Stimulated activated CD8-positive, alpha-beta memory T cell treated with anti-CD3 and anti-CD28 coated beads, Interleukin-4, amount 100 ng/mL, for 48 hours (primary cell): ENCODE data around the gene IL24.
"Not testable (repeated sequence)": the region's sequence is repeated elsewhere in the genome, so short reads cannot be mapped to it uniquely, and the experiment has no call there.

ENCODE experiments used
- DNase-seq: peaks from one replicate; pipeline ENCODE4 v3.0.0-alpha.2; 2020

Gene IL24

GRCh38 chr1:206897175-206897574 lies at the start of gene IL24:
Gene IL24, plus strand, starts transcription at chr1:206897443. Its CDS starts 390 bp downstream, at chr1:206897833.
- peak; percentile 78 for DNase-seq

- no peak for DNase-seq
These were observed 49.3 kb upstream of the IL24 start for GRCh38 chr1:206847946-206848345.

- no peak for DNase-seq
These were observed 46.8 kb upstream of the IL24 start for GRCh38 chr1:206850401-206850800.

- no peak for DNase-seq
These were observed 45.8 kb upstream of the IL24 start for GRCh38 chr1:206851341-206852010.

GRCh38 chr1:206852662-206853061 lies 44.6 kb upstream of the IL24 start:
- DNase-seq, result not testable (repeated sequence)

- DNase-seq, result not testable (repeated sequence)
These were observed 43.5 kb upstream of the IL24 start for GRCh38 chr1:206853696-206854095.

GRCh38 chr1:206854401-206855129 lies 42.7 kb upstream of the IL24 start:
- DNase-seq, result no peak

- DNase-seq, result no peak
These were observed 41.4 kb upstream of the IL24 start for GRCh38 chr1:206855859-206856258.

- DNase-seq, result no peak
These were observed 40.4 kb upstream of the IL24 start for GRCh38 chr1:206856674-206857464.

- DNase-seq, result no peak
These were observed 38.1 kb upstream of the IL24 start for GRCh38 chr1:206859082-206859521.

- no peak for DNase-seq
These were observed 37.1 kb upstream of the IL24 start for GRCh38 chr1:206860165-206860564.

GRCh38 chr1:206863266-206863665 lies 34.0 kb upstream of the IL24 start:
- DNase-seq, result no peak

- DNase-seq, result peak; percentile 97
These were observed 32.1 kb upstream of the IL24 start, which contains the start of gene IL20 for GRCh38 chr1:206864939-206865671. Gene IL20, plus strand, starts transcription at chr1:206865623. Its CDS starts 230 bp downstream, at chr1:206865853.

- DNase-seq, result no peak
These were observed 31.2 kb upstream of the IL24 start for GRCh38 chr1:206866062-206866461.

GRCh38 chr1:206867239-206867638 lies 30.0 kb upstream of the IL24 start:
- DNase-seq, result no peak

- DNase-seq, result no peak
These were observed 29.5 kb upstream of the IL24 start for GRCh38 chr1:206867716-206868115.

- no peak for DNase-seq
These were observed 29.0 kb upstream of the IL24 start for GRCh38 chr1:206868264-206868663.

GRCh38 chr1:206872139-206872538 lies 25.1 kb upstream of the IL24 start:
- DNase-seq, result no peak

- no peak for DNase-seq
These were observed 23.5 kb upstream of the IL24 start for GRCh38 chr1:206873603-206874188.

GRCh38 chr1:206875752-206876377 lies 21.4 kb upstream of the IL24 start:
- DNase-seq, result no peak

- no peak for DNase-seq
These were observed 18.8 kb upstream of the IL24 start for GRCh38 chr1:206878456-206878855.

- no peak for DNase-seq
These were observed 16.9 kb upstream of the IL24 start for GRCh38 chr1:206880314-206880713.
